NK-92 treated with Interleukin-12 subunit alpha and Interleukin-12 subunit beta, amount 100 ng/mL, for 24 hours (cell line): ENCODE measurements around the gene SMIM35.

Experiments used
- DNase-seq: peaks from one replicate; lab custom pipeline; 2025; lab: John Stamatoyannopoulos, UW

Gene SMIM35

GRCh38 chr11:118057251-118058145 lies 29.3 kb downstream of the SMIM35 start:
- DNase-seq = no peak

GRCh38 chr11:118056806-118057205 lies 30.0 kb downstream of the SMIM35 start:
- no peak for DNase-seq

DNA sequence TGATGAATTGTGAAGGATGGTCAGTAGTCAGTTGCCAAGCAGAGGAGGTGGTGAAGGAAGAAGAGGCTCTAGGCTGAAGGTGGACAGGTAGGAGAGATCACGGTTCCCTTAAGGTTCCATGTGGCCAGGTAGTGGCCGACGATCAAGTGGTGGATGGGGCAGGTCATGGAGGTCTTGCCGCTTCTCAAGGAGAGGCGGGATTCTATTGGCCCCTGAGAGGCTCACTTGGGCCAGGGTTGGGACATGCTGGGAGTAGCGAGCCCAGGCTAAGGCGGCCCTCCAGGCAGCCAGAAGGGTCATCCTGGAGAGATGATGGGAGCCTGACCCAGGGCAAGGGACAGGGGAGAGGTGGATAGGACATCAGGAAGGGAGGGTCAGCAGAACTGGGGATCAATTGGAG lies 30.8 kb downstream of the SMIM35 start:
- no peak for DNase-seq

- no peak for DNase-seq
Observed at GRCh38 chr11:118054712-118055640, 31.8 kb downstream of the SMIM35 start.

DNA sequence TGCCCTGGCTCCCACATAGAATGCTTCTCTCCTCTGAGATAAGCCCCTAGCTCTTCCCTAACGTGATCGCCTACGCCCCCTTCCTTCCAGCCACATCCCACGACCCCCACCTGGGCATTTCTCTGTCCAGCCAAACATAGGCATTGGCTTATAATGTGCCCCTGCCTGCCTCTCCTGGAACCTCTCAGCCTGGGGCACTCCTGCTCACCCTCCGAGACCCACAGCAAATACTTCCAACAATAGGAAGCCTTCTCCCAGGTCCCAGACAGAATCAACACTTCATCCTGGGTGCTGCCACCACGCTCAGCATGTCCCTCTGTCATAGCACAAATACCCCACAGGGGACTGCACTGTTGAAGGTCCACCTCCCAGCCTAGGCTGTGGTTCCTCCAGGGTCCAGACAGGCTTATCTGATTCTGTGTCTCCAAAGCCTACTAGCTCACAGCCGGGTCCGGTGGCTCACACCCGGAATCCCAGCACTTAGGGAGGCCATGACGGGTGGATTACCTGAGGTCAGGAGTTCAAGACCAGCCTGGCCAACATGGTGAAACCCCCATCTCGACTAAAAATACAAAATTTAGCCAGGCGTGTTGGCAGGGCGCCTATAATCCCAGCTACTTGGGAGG lies 34.1 kb downstream of the SMIM35 start:
- DNase-seq = no peak

DNA sequence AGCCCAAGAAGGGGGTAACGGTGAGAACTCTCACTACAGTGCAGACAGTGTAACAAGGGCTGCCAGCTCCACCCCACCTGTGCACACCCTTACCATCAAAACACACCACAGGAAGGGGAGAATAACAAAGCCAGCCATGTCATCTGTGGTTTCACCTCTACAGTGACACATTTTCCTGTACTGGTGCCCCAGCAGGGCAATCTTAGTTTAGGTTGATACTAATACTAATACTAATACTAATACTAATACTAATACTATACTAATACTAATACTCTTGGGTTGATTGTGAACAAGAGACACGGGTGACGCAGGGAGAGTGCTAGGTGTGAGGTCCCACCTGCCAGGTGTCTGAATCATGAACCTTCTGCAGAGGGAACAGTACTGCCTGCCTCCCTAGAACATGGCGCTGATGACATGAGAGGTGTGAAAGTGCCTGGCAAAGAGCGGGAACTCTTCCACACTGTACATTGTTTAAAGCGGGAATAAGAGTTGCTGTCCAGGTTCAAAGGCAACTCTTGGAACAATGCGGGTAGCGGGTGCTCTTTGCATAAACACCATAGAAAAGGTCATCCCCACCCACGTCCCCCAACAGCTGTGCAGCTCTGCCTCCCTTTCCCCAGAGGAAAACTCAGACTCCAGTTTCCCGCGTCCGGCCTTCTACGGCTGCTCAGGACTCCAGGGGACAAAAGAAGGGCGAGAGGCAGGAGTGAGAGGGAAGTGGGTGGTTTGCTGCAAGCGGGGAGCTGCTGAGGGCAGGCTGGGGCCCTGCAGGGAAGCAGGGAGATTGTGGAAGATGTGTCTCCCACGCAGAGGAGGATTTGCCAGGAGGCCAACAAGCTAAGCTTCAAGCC lies 34.9 kb downstream of the SMIM35 start:
- peak; percentile 28 for DNase-seq

GRCh38 chr11:118051136-118051610 lies 35.6 kb downstream of the SMIM35 start:
- no peak for DNase-seq

GRCh38 chr11:118050208-118050891 lies 36.4 kb downstream of the SMIM35 start:
- no peak for DNase-seq

DNA sequence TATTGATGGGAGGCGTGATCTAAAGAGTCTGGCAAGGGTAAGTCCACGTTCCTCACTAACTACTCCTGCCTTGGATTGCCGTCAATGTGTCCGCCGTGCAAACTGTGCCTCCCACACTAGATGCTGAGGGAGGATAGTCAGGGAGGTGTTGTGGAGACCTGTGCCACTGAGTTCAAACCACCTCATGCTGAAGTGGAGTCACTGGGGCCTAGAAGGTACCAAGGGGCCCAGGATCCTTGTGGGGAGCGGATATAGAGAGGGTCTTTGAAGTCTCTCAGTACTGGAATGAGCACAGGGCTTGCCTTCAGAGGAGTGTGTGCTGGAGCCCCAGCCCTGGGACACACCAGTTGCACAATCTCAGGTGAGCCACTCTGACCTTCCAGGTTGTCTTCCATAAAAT lies 37.0 kb downstream of the SMIM35 start:
- no peak for DNase-seq

GRCh38 chr11:118048472-118049370 lies 38.0 kb downstream of the SMIM35 start:
- no peak for DNase-seq

- DNase-seq = no peak
Observed at GRCh38 chr11:118047749-118048148, 39.0 kb downstream of the SMIM35 start.

DNA sequence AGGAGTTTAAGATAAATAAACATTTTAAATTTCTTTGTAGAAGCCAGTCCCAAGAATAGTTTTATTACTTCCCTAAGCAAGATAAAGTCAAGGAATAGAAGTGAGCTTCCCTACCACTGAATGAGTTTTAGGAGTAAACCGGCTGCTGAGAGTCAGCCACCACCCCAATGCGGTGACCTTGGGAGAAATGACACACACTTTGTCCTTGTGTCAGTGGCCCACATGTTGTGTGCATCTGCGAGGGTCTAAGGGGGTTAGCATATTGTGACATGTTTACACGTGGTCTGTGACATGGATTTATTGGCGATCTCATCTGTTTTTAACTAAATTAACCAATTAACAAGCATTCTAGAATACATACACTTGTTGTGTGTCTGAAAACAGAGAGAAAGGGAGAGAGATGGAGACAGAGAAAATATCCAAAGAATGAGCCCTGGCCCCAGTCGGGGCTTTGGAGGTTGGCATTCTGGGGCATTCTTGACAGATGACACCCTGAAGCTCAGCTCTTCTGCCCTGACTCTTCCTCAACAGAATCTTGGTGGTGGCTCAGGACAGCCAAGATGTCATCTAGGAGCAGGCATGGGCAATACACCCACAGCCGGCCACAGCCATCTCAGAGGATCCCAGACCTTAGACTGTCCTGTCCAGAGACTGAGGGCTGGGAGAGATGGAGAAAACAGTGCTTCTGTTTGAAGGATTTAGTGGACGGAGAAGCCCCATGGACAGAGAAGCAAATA lies 39.6 kb downstream of the SMIM35 start:
- no peak for DNase-seq

GRCh38 chr11:118046051-118046963 lies 40.5 kb downstream of the SMIM35 start:
- no peak for DNase-seq

- DNase-seq = no peak
Observed at GRCh38 chr11:118045191-118045590, 41.6 kb downstream of the SMIM35 start.

- DNase-seq = no peak
Observed at GRCh38 chr11:118042796-118043195, 44.0 kb downstream of the SMIM35 start.

DNA sequence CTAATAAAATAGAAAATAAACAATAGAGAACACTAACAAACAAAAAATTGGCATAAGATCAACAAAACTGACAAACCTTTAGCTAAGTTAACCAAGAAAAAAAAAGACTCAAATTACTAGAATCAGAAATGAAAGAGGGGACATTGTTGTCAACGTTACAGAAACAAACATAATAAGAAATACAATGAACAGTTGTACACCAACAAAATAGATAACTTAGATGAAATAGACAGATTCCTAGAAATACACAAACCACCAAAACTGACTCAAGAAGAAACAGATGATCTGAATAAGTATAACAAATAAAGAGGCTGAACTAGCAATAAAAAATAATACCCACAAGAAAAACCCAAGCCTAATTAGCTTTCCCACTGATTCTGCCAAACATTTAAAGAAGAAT lies 44.6 kb downstream of the SMIM35 start:
- no peak for DNase-seq

DNA sequence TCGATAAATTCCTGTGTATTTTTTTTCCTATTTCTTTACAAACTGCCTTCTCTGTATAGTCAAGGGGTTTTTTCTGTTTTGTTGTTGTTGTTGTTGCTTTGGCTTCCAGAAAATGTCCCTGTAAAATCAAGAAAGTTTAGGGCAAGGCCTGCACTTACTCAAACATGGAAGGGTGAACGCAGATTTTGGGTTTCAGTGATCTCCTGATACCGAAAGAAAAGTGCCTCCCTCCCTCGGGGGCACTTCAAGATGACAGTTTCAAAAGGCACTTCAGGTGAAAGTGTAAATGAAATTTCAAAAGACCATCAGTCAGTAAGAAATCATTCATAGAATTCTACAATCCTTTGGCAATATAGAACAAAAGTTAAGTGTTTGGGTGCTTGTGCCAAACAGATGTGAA lies 53.3 kb downstream of the SMIM35 start:
- no peak for DNase-seq

GRCh38 chr11:118028626-118029025 lies 58.1 kb downstream of the SMIM35 start:
- DNase-seq = no peak
